Activated effector memory CD4-positive, alpha-beta T cell treated with Interleukin-2 at 50 U/mL for 16 hours (primary cell): ENCODE results near the gene CRYL1.
A peak's percentile ranks its signal among the peaks of the same experiment; 100 is the strongest.

Experiments
- DNase-seq: peaks from one replicate; pipeline ENCODE4 v3.0.0-alpha.2; 2020

CRYL1 gene

GRCh38 chr13:20526664-20527063 lies 1.0 kb upstream of the CRYL1 start:
- no peak for DNase-seq

GRCh38 chr13:20525144-20525600 lies 485 bp downstream of the CRYL1 start:
- no peak for DNase-seq

- DNase-seq, result no peak
Measured at GRCh38 chr13:20521364-20522115, 4.1 kb downstream of the CRYL1 start.

DNA sequence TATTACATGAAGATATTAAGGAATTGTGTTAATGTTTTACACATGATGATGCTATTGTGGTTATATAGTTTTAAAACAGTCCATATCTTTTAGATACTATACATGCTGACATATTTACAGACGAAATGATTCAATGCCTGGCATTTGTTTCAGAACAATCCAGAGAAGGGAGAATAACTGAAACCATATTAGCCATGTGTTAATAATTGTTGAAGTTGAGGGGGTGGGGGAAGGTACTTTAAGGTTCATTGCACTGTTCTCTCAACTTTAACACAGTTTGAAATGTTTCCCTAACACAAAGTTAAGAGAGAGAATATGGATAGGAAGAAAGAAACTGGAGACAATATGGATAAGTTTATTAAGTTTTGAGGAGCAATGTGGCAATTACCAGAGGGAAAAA lies 5.8 kb downstream of the CRYL1 start:
- DNase-seq, result no peak

- DNase-seq, result no peak
Measured at GRCh38 chr13:20518660-20519100, 7.0 kb downstream of the CRYL1 start.

DNA sequence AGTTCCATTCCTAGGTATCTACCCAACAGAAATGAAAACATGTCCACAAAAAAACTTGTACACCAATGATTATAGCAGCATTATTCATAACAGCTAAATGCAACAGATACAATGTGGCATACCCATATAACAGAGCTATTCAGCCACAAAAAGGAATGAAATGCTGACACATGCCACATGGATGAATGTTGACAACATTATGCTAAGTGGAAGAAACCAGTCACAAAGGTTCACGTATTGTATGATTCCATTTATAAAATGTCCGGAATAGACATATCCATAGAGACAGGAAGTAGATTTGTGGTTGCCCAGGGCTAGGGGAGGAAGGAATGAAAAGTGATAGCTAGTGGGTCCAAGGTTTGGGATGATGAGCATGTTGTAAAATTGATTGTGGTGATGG lies 10.8 kb downstream of the CRYL1 start:
- DNase-seq, result no peak

GRCh38 chr13:20513466-20513995 lies 12.1 kb downstream of the CRYL1 start:
- DNase-seq, result no peak

- DNase-seq, result no peak
Measured at GRCh38 chr13:20512042-20512683, 13.5 kb downstream of the CRYL1 start.

GRCh38 chr13:20506696-20507095 lies 19.0 kb downstream of the CRYL1 start:
- no peak for DNase-seq

DNA sequence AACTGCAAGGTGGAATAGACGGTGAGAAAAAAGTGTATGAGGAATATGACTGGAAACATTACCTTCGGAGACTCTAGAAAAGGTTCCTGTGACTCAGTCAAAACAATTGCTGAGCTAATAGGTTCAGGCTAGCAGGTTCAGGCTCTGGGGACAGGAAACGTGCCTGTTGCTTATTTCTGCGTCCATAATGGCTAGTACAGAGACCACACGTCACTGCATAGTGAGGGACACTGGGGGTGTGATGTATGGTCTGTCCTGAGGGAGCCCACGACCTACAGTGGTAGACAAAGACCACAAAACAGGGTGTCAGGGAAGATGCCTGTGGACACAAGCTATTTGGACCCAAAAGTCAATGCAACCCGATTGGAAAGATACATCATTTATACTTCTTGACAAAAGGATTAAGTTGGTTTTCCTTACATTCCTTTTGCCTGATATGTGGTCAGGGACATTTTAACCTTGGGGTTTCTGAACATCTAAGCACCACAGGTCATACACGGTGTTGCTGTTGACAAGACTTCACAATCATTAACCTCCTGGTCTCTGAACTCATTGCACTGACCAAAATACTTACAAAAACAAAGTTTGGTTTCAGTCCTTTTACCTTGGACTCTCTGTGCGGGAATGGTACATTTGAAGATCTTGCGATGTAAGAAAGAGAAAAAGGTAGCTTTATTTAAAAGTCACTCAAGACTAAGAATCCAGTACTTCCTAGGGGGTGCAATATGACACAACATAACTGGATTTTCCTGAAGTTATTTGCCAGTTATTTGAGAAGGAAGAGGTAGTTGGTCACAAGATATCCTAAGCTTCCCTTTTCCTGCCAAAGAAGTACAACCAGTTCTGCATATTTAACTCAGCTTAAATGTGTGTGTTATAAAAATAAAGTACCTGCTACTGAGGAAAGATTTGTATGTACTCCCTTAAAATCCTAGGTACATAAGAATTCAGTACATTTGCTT lies 20.0 kb downstream of the CRYL1 start:
- no peak for DNase-seq

DNA sequence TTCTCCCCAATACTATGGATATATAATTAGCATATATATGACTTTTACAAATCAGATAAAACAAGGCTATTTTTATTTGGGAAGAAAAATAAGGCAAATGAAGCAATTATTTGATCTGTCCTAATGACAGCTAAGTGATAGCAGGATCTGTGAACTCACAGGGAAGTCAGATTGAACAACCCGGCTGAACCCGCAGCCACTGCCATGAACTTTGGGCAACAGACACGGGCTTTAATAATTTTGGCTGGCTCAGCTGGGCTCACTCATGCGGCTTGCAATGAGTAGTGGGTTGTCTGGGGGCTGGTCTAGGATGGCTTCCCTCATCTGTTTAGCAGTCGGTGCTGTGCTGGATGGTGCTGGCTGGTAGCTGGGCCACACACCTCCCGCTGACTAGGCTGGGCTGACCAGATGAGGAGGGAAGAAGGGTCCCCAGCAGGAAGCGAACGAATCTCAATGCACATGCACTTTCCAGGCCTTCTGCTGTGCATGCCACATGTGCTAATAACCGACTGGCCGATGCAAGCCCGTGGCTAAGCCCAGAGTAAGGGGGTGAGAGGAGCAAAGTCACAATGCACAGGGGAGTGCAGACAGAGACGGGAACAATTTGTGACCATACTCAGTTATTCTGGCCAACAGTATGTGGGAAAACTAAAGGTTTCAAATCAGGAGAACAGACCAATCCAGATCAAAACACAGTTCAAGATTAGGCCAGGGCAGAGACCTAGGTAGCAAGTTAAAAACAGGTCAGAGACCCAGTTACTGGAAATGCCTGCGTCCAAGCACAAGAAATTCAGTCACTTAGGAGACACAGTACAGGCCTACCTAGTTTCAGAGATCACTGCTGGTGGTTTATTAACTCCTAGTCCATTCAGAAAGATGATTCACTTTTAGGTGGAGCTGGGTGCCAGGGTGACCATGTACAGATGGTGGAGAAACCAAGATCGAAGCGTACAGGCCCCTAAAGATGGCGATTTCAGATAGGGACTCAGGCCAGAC lies 22.3 kb downstream of the CRYL1 start:
- DNase-seq, result no peak

DNA sequence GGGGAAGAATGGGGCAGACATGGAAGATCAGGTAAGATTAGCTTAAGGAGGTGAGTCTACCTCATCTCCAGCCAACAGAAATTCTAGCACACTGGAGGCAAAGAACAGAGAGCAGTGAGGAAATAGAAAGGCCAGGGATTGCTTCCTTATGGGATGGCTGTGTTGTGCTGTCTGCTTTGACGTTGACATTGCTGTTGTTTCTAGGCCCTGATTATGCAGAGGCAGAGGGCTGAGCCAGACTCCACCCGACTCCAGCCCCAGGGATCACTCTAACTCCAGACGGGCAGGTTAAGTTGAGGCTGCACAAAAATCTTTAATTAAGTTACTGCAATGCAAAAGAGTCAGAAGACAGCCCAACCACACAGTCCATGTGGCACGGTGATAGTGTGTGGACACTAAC lies 24.1 kb downstream of the CRYL1 start:
- no peak for DNase-seq

DNA sequence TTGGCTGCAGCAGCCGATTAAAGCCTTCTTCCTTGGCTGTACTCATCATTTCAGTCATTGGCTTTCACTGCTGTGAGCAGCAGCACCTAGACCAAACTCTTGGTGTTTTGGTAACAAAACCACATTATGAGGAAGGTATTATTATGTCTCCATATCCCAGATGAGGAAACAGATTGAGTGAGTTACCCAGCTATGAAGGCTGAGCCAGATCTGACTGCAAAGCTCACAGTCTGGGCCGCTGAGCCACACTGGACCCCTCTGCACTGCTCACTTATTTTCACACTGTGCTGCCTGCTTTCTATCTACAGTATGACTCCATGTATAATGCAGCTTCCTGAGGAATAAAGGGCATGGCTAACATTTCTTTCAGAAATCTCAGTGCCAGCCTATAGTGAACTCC lies 24.5 kb downstream of the CRYL1 start:
- no peak for DNase-seq

GRCh38 chr13:20499986-20500385 lies 25.7 kb downstream of the CRYL1 start:
- no peak for DNase-seq

DNA sequence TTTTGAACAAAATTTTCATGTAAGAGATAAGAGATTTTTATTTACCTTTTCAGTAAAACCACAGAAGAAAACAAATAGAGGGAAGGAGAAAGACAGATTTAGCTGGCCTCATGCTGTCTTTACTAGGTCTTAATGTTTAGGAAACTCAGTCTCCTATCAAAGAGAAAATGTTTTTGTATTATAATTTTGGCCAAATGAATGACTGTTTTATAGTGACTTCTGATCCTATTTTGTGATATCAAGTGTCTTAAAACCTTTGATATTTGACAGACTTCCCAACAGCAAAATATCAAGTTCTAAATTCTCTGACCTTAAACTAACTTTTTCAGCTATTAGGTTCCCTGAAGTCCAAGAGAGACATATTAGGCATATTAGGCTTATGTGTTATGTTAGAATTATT lies 27.0 kb downstream of the CRYL1 start:
- DNase-seq, result no peak

DNA sequence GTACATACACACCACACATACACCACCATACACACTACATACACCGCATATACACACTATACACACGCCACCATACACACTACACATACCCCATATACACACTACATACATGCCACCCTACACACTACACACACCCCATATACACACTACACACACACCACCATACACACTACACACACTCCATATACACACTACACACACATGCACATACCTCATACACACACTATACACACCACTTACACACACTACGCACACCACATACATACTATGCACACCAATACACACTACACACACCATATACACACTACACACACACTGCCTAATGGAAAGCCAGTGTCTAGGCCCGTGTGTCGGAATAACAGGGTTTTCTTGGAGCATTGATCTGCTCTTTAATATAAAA lies 27.5 kb downstream of the CRYL1 start:
- DNase-seq, result no peak

DNA sequence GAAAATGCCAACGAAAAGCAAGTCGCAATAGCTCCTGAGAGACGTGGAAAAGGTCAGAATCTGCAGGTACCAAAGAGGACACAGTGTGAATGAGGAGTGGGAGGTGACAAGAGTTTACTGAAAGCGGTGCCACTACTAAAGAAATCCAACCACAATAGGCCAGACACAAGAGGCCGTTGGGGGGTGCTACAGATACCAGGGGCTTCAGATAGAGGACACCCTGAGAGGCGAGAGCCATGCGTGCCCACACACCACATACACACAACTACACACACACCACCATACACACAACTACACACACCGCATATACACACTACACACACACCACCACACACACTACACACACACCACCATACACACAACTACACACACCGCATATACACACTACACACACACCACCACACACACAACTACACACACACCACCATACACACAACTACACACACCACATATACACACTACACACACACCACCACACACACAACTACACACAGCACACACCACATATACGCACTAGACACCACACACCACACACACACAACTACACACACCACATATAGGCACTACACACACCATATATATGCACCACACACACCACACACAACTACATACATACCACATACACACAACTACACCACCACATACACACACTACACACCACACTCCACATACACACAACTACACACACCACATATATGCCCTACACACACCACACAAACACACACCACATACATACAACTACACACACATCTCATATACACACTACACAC lies 28.5 kb downstream of the CRYL1 start:
- no peak for DNase-seq

- DNase-seq, result peak; percentile 7
Measured at GRCh38 chr13:20495087-20496023, 30.3 kb downstream of the CRYL1 start.

DNA sequence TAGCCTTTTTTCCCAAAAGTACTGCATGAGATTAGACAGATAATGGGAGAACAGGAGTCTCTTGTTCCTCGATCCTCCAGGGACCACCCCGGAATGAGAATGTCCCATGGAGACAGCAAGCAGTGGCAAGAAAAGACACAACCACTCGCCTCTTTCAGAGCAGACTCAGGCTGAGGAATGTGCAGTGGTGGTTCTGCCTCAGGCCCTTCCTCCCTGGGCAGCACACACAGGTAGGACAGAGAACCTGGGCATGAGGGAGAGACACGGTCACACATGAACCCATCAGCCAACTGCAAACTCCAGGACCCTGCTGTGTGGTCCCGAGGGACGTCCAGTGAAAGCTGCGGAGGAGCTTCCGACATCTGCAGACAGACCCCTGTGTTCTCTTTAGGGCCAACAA lies 31.0 kb downstream of the CRYL1 start:
- DNase-seq, result no peak

DNA sequence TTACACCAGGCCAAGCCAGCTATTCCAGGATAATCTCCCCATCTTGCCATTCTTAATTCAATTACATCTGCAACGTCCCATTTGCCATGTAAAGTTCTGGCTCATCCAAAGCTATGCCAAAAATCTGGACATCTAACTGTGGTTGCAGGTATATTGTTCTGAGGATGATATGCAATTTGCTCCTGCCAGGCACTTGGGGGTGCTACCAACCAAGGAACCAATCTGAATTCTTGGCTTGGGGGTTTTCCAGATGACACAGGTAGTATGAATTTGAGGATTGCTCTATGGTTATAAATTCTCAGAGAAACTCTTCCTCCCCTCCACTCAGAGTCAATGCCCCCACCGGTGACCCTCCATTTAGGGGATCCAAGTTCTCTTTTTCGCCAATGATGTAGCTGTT lies 33.0 kb downstream of the CRYL1 start:
- DNase-seq, result no peak
